Ovary (tissue), 9 donors: ENCODE measurements around the gene SBK2. TPM values are rescaled to one million over a fixed set of nuclear protein-coding genes. Genes with fewer than 3 reads are reported as not detected.

Experiments used
- DNase-seq, 5 donors: peaks; one replicate each; pipeline ENCODE4 v3.0.0-alpha.2; 2019 to 2020
- H3K27ac ChIP-seq, 2 donors: fragments of 200-600 bp; one replicate each; pipeline versions ENCODE4 v1.5.1 to v1.8.0; 2019 to 2022
- H3K27me3 ChIP-seq: fragments of 200-600 bp; one replicate; pipeline ENCODE4 v1.8.0; 2022
- H3K36me3 ChIP-seq: fragments of 200-600 bp; sonication (generic); one replicate; pipeline ENCODE4 v1.5.1; 2019
- H3K4me1 ChIP-seq: one replicate; pipeline ENCODE4 v1.8.1; 2013; ENCODE audit warnings: mild to moderate bottlenecking, moderate library complexity; ENCODE audit not compliant: insufficient read depth
- H3K4me3 ChIP-seq: fragments of 200-600 bp; sonication (generic); one replicate; pipeline ENCODE4 v1.5.1; 2017
- H3K9me3 ChIP-seq, 2 donors: fragments of 200-600 bp in 1 of 2; sonication (generic) in 1 of 2; one replicate each; pipeline versions ENCODE4 v1.5.1 to v1.8.1; 2013 to 2019; ENCODE audit warnings: mild to moderate bottlenecking in 1 of 2, moderate library complexity in 1 of 2
- EP300 ChIP-seq: sonication (generic); formaldehyde crosslinking; IDR thresholded peaks from one replicate; pipeline ENCODE4 v1.6.1; 2017; ENCODE audit warnings: antibody characterized with exemption
- POLR2A ChIP-seq: fragments of 450-650 bp; IDR thresholded peaks from one replicate; pipeline ENCODE4 v1.6.1; 2017; ENCODE audit warnings: antibody characterized with exemption, mild to moderate bottlenecking, moderate library complexity
- WGBS, 3 donors: extraction: QIAGEN DNeasy Blood & Tissue Kit in 1 of 3; methylation state at CpG; one replicate each; pipeline versions ENCODE4 v1.1.5 to v1.1.7; 2013 to 2017; 5-methylcytosine and 5-hydroxymethylcytosine counted together
- intact Hi-C, 4 donors: fragments of 100-400 bp; cut with DNase I; formaldehyde crosslinking; loops; one replicate each; pipeline versions ENCODE4 v1.11.0 to v1.15.1; 2022 to 2023
- polyA plus RNA-seq, 2 donors: library from polyadenylated mRNA; stranded (reverse); fragments of 200-250 nt in 1 of 2; fragments of 350-450 nt in 1 of 2; fragmentation: Illumina TruSeq in 1 of 2; extraction: RNeasy Lipid Tissue Mini Kit (QIAGEN cat#74804) in 1 of 2; gene quantifications; one replicate each; pipeline ENCODE4 v1.2.3, GENCODE V29; 2013 to 2014
- total RNA-seq, 7 donors: library from RNA; depleted of rRNA in 2 of 7; stranded (reverse); fragments of >200 nt in 2 of 7; fragmentation: NEBNext Ultra II Directional in 3 of 7; extraction: Animal tissue kit (Norgen Biotek cat#: 25700) in 3 of 7; gene quantifications; one replicate each; pipeline versions ENCODE4 v1.1.0 to v1.2.4, GENCODE V29; 2016 to 2023
- TF ChIP-seq, protein P1 (sequence below), 3 donors: fragments of 450-650 bp in 2 of 3; fragments of 200-600 bp in 1 of 3; IDR thresholded peaks; one replicate each; pipeline versions ENCODE4 v1.5.1 to v1.8.0; 2016 to 2022; ENCODE audit warnings: antibody characterized with exemption in 3 of 3, mild to moderate bottlenecking in 1 of 3
- donor health status: DM: no; HTN: no; CAD: no; lungs with moderate emphysema.
- donor health status: DM: no; HTN: no; CAD: no.
- donor health status: Bipolar disorder and iron deficiency.
- donor health status: DM: yes; HTN: yes; CAD: no.
- donor health status: DM: no; HTN: no; CAD: no.
- donor health status: DM: yes; HTN: yes; CAD: no.

Gene SBK2
- total and polyA plus RNA-seq, 9 donors: 0.20 to 1.0 TPM; not detected in 7

DNA sequence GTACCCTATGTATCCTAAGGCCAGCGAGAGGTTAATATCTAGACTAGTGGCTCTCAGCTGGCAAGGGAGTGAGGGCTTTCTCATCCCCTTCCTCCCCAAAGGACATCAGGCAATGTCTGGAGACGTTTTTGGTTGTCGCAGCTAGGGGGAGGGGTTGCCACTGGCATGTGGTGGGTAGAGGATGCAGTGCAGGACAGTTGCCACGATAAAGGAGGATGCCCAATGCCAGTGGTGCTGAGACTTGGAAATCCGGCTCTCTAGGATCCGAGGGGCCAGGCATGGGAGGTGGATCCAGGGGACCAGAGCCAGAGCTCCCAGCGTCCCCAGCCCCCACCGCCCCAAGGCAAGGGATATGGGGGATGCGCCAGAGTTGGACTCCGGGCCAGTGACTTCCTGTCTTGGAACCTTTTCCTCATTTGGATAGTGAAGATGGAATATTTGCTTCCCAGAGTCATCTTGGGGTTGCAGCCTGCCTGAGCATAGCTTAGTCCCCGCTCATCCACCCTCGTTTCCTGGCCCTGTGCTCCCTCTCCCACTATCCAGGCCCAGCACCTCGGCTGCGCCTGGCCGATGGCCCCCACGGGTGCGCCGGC, 43.8 kb downstream of the SBK2 start:
- TF ChIP-seq EP300 (no peak), POLR2A (no peak)
- TF ChIP-seq, protein P1, sequence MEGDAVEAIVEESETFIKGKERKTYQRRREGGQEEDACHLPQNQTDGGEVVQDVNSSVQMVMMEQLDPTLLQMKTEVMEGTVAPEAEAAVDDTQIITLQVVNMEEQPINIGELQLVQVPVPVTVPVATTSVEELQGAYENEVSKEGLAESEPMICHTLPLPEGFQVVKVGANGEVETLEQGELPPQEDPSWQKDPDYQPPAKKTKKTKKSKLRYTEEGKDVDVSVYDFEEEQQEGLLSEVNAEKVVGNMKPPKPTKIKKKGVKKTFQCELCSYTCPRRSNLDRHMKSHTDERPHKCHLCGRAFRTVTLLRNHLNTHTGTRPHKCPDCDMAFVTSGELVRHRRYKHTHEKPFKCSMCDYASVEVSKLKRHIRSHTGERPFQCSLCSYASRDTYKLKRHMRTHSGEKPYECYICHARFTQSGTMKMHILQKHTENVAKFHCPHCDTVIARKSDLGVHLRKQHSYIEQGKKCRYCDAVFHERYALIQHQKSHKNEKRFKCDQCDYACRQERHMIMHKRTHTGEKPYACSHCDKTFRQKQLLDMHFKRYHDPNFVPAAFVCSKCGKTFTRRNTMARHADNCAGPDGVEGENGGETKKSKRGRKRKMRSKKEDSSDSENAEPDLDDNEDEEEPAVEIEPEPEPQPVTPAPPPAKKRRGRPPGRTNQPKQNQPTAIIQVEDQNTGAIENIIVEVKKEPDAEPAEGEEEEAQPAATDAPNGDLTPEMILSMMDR (IDR thresholded peaks at IDR 0.05): no peak
- Histone ChIP-seq H3K27ac (peak overlapping the region; percentile 89 to 94), H3K4me3 (peak overlapping the region; percentile 39), H3K27me3 (no peaks in the 10 kb centered on the region), H3K36me3 (no peaks in the 10 kb centered on the region), H3K4me1 (peaks cover 9% of the 10 kb centered on the region), H3K9me3 (no peaks in the 10 kb centered on the region)
- 12 to 17% (median 16%) methylated on average over 18 of the region's 18 CpGs for WGBS, 3 donors
- peak; percentile 76 to 82 (median 78) for DNase-seq
- intact Hi-C loops: no loop called here

DNA sequence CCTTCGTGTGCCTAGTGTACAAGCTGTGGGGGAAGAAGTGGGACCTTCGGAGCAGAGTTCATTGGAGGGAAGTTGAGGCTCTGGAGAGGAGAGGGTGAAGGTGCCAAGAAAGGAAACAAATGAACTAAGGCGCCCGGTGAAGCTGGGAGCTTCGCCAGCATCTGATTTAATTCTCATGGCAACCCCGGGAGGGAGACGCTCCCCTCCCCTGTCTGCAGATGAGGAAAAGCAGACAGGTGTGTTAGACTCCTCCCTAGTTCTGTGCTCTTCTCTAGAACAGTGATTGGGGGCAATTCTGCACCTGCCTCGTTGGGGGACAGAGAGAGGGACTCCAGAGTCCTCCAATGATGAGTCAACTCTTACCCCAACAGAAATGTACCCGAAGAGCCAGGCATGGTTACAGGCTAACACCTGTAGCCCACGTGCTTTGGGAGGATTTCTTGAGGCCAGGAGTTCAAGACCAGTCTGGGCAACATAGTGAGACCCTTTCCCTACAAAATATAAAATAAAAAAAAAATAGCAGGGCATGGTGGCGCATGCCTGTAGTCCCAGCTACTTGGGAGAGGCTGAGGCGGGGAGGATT, 44.5 kb downstream of the SBK2 start:
- intact Hi-C loops: no loop called here
- Histone ChIP-seq H3K36me3 (no peaks in the 10 kb centered on the region), H3K4me3 (no peak overlapping the region), H3K4me1 (peaks cover 14% of the 10 kb centered on the region), H3K27ac (peak overlapping the region in 1 of 2 donors; percentile 89), H3K9me3 (no peaks in the 10 kb centered on the region), H3K27me3 (no peaks in the 10 kb centered on the region)
- WGBS, 3 donors: 50 to 63% (median 57%) methylated on average over 12 of the region's 12 CpGs
- TF ChIP-seq EP300: no peak
- no peak for TF ChIP-seq POLR2A
- TF ChIP-seq, protein P1 (IDR thresholded peaks at IDR 0.05): no peak
- DNase-seq: peak in 1 of 5 donors; percentile 42

DNA sequence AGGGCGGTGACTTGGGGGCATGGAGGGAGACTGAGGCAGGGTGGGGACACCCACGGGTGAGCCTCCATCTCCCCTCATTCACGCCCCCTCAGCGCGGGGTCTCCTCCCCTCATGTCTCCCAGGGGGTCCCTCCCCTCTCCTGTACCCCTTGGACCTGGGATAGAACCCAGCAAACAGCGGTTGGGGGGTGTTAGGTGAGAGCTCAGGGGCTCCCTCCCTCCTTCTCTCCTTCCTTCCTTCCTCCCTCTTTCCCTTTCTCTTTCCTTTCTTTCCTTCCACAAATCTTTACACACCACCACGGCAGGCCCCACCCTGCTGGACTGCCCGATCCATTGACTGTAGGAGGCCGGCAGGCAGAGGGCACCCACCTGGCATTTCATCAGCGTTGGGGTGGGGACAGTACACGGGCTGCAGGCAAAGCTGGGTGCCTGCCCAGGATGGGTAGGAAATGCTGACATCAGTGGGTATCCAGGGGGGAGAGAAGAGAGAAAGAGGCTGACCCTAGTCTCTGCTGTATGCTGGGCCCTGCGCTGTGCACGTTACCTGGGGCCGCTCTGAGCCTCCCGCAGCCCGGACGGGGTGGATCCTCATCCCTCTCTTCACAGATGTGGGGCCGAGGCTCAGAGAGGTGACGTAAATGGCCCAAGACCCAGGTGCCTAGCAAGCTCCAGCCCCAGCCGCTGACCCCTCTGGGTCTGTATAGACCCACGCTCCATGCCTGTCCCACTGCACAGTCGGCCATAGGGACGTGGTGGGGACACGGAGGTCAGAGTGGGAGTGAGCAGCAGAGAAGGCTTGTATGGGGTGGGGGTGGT, 45.2 kb downstream of the SBK2 start:
- H3K27me3 ChIP-seq: no peaks in the 10 kb centered on the region
- peak overlapping the region; percentile 45 to 56 for H3K27ac ChIP-seq
- 71 to 73% (median 71%) methylated on average over 23 to 24 of the region's 24 CpGs for WGBS, 3 donors
- H3K4me3 ChIP-seq: no peak overlapping the region
- H3K36me3 ChIP-seq: no peaks in the 10 kb centered on the region
- intact Hi-C loops: no loop called here
- DNase-seq: peak in 2 of 5 donors; percentile 37 to 44
- peaks cover 19% of the 10 kb centered on the region for H3K4me1 ChIP-seq
- H3K9me3 ChIP-seq: no peaks in the 10 kb centered on the region
- TF ChIP-seq, protein P1 (IDR thresholded peaks at IDR 0.05): no peak
- TF ChIP-seq POLR2A: no peak
- TF ChIP-seq EP300: no peak

DNA sequence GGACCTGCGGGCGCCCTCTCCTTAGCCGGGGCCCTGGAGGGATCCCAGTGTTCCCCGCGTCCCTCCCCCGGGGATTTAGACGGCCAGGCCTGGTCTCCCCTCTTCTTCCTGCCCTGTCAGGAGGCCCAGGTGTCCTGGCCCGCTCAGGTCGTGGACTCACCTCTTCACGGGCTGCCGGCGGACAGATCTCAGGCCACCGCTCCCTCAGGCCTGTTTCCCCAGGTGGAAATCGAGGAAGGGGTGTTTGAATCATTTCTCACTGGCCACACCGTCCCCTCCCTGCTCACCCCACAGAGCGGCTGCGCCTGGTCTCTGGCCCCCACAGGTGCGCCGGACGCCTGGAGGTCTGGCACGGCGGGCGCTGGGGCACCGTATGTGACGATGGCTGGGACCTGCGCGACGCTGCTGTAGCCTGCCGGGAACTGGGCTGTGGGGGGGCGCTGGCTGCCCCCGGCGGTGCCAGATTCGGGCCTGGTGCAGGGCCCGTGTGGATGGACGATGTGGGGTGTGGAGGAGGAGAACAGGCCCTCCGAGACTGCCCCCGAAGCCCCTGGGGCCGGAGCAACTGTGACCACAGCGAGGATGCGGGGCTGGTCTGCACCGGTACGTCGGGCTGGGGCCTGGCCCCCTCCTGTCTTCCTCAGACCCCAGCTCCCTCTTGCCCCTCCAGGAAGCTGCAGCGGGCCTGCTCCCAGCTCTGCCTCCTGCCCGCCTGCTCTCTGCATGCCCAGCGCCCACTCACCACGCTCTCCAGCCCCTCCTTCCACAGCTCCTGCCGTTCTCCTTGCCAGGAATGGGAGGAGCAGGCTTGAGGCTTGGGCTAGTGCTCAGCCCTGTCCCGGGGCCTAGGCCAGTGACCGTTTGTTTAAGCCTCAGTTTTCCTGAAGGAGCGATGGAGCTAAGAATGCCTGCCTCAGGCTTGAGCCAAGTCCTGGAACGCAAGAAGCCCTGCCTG, 46.2 kb downstream of the SBK2 start:
- no peaks in the 10 kb centered on the region for H3K9me3 ChIP-seq
- WGBS, 3 donors: 79 to 80% (median 80%) methylated on average over 51 to 52 of the region's 52 CpGs
- no peak overlapping the region for H3K4me3 ChIP-seq
- H3K27me3 ChIP-seq: no peaks in the 10 kb centered on the region
- peaks cover 28% of the 10 kb centered on the region for H3K4me1 ChIP-seq
- DNase-seq: peak in 4 of 5 donors; percentile 48 to 57 (median 51)
- no peaks in the 10 kb centered on the region for H3K36me3 ChIP-seq
- intact Hi-C loops: no loop called here
- TF ChIP-seq EP300 (no peak), POLR2A (no peak)
- TF ChIP-seq, protein P1 (IDR thresholded peaks at IDR 0.05): no peak
- peak overlapping the region; percentile 45 to 56 for H3K27ac ChIP-seq
